SK-N-SH (cell line): Measurements from ENCODE around the gene USP32. TPM values are rescaled to one million over a fixed set of nuclear protein-coding genes. Genes with fewer than 3 reads are reported as not detected.

Source experiments
- CTCF ChIA-PET: fragments of 300-600, 350-600 bp; formaldehyde crosslinking; extraction: SDS; loops from one replicate; lab custom pipeline; 2021; lab: Yijun Ruan, JAX
- POLR2A ChIA-PET: fragments of 350-600 bp; sonication (Branson Sonifier 250); formaldehyde crosslinking; extraction: SDS; loops from one replicate; lab custom pipeline; 2020; ENCODE audit warnings: antibody characterized with exemption, inconsistent platforms; lab: Yijun Ruan, JAX
- DNase-seq: peaks from one replicate; pipeline ENCODE4 v3.0.0; 2012
- H2AFZ ChIP-seq: fragments of 200-600 bp; sonication (generic); 2 replicates; pipeline ENCODE4 v1.8.1; 2016; ENCODE audit warnings: antibody characterized with exemption, mild to moderate bottlenecking, low read depth
- H3F3A ChIP-seq: fragments of 200-600 bp; sonication (generic); replicated peaks from 2 replicates; pipeline ENCODE3; 2016; ENCODE audit warnings: antibody characterized with exemption, mild to moderate bottlenecking; ENCODE audit not compliant: insufficient read depth
- H3K27ac ChIP-seq, 2 experiments: fragments of 200-500 bp in 1 of 2; fragments of 200-600 bp in 1 of 2; sonication (Bioruptor generic) in 1 of 2; sonication (generic), shearing (Covaris generic) in 1 of 2; 2 replicates each; pipeline versions ENCODE4 v1.5.1 to v1.6.1; 2014 to 2016; ENCODE audit warnings: low read depth in 2 of 2, inconsistent platforms in 1 of 2, low read length in 1 of 2, mild to moderate bottlenecking in 1 of 2, mixed read lengths in 1 of 2
- H3K27me3 ChIP-seq: fragments of 200-600 bp; sonication (generic), shearing (Covaris generic); 2 replicates; pipeline ENCODE4 v1.6.1; 2016; ENCODE audit warnings: mixed run types; ENCODE audit not compliant: insufficient read depth
- H3K36me3 ChIP-seq, 2 experiments: fragments of 200-500 bp in 1 of 2; fragments of 200-600 bp in 1 of 2; sonication (Bioruptor generic) in 1 of 2; sonication (generic) in 1 of 2; replicated peaks in 1 of 2; 2 replicates each; pipeline versions ENCODE3 to v1.5.1; 2014 to 2016; ENCODE audit warnings: low read length in 1 of 2, mild to moderate bottlenecking in 1 of 2; ENCODE audit not compliant: insufficient read depth in 2 of 2, control insufficient read depth in 1 of 2
- H3K4me1 ChIP-seq, 2 experiments: fragments of 200-500 bp in 1 of 2; fragments of 200-600 bp in 1 of 2; sonication (Bioruptor generic) in 1 of 2; sonication (generic), shearing (Covaris generic) in 1 of 2; 2 replicates each; pipeline versions ENCODE4 v1.5.1 to v1.6.1; 2014 to 2016; ENCODE audit warnings: low read depth in 1 of 2, low read length in 1 of 2, mixed run types in 1 of 2; ENCODE audit not compliant: insufficient read depth in 2 of 2, control insufficient read depth in 1 of 2
- H3K4me2 ChIP-seq: fragments of 200-600 bp; sonication (generic), shearing (Covaris generic); 2 replicates; pipeline ENCODE4 v1.6.1; 2017; ENCODE audit warnings: mixed run types
- H3K4me3 ChIP-seq, 2 experiments: fragments of 200-500 bp in 1 of 2; fragments of 200-600 bp in 1 of 2; sonication (Bioruptor generic) in 1 of 2; sonication (generic), shearing (Covaris generic) in 1 of 2; 2 replicates each; pipeline versions ENCODE4 v1.5.1 to v1.8.1; 2014 to 2016; ENCODE audit warnings: low read depth in 2 of 2, inconsistent platforms in 1 of 2, low read length in 1 of 2, mild to moderate bottlenecking in 1 of 2, mixed read lengths in 1 of 2, moderate library complexity in 1 of 2
- H3K79me2 ChIP-seq: fragments of 200-600 bp; sonication (generic); 2 replicates; pipeline ENCODE4 v1.8.1; 2017; ENCODE audit warnings: mild to moderate bottlenecking; ENCODE audit not compliant: insufficient read depth
- H3K9ac ChIP-seq: fragments of 200-600 bp; sonication (generic); 2 replicates; pipeline ENCODE4 v1.6.1; 2017; ENCODE audit warnings: mixed run types
- H3K9me2 ChIP-seq: fragments of 200-600 bp; sonication (generic); 2 replicates; pipeline ENCODE4 v1.6.1; 2017; ENCODE audit warnings: mixed run types
- H3K9me3 ChIP-seq: fragments of 200-600 bp; sonication (generic); 2 replicates; pipeline ENCODE4 v1.6.1; 2017; ENCODE audit warnings: mixed run types, mild to moderate bottlenecking, moderate library complexity
- H4K20me1 ChIP-seq: fragments of 200-600 bp; sonication (generic); 2 replicates; pipeline ENCODE4 v1.6.1; 2017; ENCODE audit warnings: mild to moderate bottlenecking, mixed run types; ENCODE audit not compliant: insufficient read depth
- ELF1 ChIP-seq: IDR thresholded peaks from 2 replicates; pipeline ENCODE4 v1.4.0; 2012
- EZH2phosphoT487 ChIP-seq: fragments of 200-600 bp; sonication (generic); IDR thresholded peaks from 2 replicates; pipeline ENCODE4 v1.6.1; 2017; ENCODE audit warnings: low read depth, mixed run types, mild to moderate bottlenecking, antibody characterized with exemption, moderate library complexity, borderline replicate concordance
- FOXJ3 ChIP-seq: sonication (generic); formaldehyde crosslinking; IDR thresholded peaks from 2 replicates; pipeline ENCODE4 v1.5.1; 2020; ENCODE audit warnings: mild to moderate bottlenecking, missing genetic modification reagents
- MEF2A ChIP-seq: IDR thresholded peaks from 2 replicates; pipeline ENCODE4 v1.4.0; 2012; ENCODE audit warnings: low read depth, borderline replicate concordance
- NFIC ChIP-seq: IDR thresholded peaks from 2 replicates; pipeline ENCODE4 v1.4.0; 2012; ENCODE audit warnings: borderline replicate concordance
- NRF1 ChIP-seq: IDR thresholded peaks from 2 replicates; pipeline ENCODE4 v1.6.1; 2012; ENCODE audit warnings: low read depth, mild to moderate bottlenecking, low read length
- RAD21 ChIP-seq: IDR thresholded peaks from 2 replicates; pipeline ENCODE4 v1.6.1; 2012; ENCODE audit warnings: mild to moderate bottlenecking, low read length
- RCOR1 ChIP-seq: fragments of 150-350 bp; IDR thresholded peaks from 2 replicates; pipeline ENCODE4 v1.6.1; 2017; ENCODE audit warnings: antibody characterized with exemption, low read length
- SMC3 ChIP-seq: IDR thresholded peaks from 2 replicates; pipeline ENCODE4 v1.6.1; 2012; ENCODE audit warnings: low read depth, low read length, improper control_type of control experiment
- TEAD4 ChIP-seq: IDR thresholded peaks from 2 replicates; pipeline ENCODE4 v1.4.0; 2012; ENCODE audit warnings: mild to moderate bottlenecking, borderline replicate concordance; ENCODE audit not compliant: insufficient read depth
- WGBS: methylation state at CpG from one replicate; pipeline ENCODE4 v1.1.6; 2017; ENCODE audit warnings: low lambda C conversion rate; 5-methylcytosine and 5-hydroxymethylcytosine counted together
- polyA plus RNA-seq, 3 experiments: library from polyadenylated mRNA; depleted of rRNA; stranded (reverse); fragments of >200 nt; gene quantifications; 2 replicates each; pipeline ENCODE4 v1.2.3, GENCODE V29; 2012
- TF ChIP-seq, protein P1 (sequence below): fragments of 200-600 bp; sonication (generic); IDR thresholded peaks from 2 replicates; pipeline ENCODE4 v1.6.1; 2017; ENCODE audit warnings: antibody characterized with exemption, mild to moderate bottlenecking, moderate library complexity
- TF ChIP-seq, protein P2 (sequence below): IDR thresholded peaks from 2 replicates; pipeline ENCODE4 v1.4.0; 2012; ENCODE audit warnings: low read depth, borderline replicate concordance
- TF ChIP-seq, protein P3 (sequence below): fragments of 150-350 bp; IDR thresholded peaks from 2 replicates; pipeline ENCODE4 v1.6.1; 2017; ENCODE audit warnings: antibody characterized with exemption, low read length, low read depth, borderline replicate concordance

The USP32 gene
- polyA plus RNA-seq, 1 of the 3 experiments (the other 2 are of a cell fraction) = 25.6 TPM

DNA sequence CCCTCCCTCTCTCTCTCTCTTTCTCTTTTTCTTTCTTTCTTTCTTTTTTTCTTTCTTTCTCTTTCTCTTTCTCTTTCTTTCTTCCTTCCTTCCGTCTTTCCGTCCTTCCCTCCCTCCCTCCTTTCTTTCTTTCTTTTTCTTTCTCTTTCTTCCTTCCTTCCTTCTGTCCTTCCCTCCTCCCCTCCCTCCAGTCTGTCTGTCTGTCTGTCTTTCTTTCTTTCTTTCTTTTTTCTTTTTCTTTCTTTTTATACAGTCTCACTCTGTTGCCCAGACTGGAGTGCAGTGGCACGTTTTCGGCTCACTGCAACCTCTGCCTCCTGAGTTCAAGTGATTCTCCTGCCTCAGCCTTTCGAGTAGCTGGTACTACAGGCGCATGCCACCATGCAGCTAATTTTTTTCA is 227.8 kb downstream of the USP32 start:
- Histone ChIP-seq H4K20me1 (no peaks in the 10 kb centered on the region), H3K4me2 (no peak overlapping the region), H3K36me3 (no peaks in the 10 kb centered on the region), H3K27ac (no peak overlapping the region), H3K4me1 (peaks cover 0 to 6% of the 10 kb centered on the region in 2 experiments; a peak in 1 of 4 replicates), H3K79me2 (no peaks in the 10 kb centered on the region), H2AFZ (no peak overlapping the region), H3K4me3 (no peak overlapping the region), H3K9me3 (no peaks in the 10 kb centered on the region), H3K9me2 (no peaks in the 10 kb centered on the region), H3F3A (no peaks in the 10 kb centered on the region), H3K27me3 (no peaks in the 10 kb centered on the region), H3K9ac (no peak overlapping the region)
- ChIA-PET CTCF (no interaction called here), POLR2A (no interaction called here)
- WGBS = 92% methylated on average over 6 of the region's 6 CpGs
- no peak for DNase-seq
- no peak for TF ChIP-seq ELF1

DNA sequence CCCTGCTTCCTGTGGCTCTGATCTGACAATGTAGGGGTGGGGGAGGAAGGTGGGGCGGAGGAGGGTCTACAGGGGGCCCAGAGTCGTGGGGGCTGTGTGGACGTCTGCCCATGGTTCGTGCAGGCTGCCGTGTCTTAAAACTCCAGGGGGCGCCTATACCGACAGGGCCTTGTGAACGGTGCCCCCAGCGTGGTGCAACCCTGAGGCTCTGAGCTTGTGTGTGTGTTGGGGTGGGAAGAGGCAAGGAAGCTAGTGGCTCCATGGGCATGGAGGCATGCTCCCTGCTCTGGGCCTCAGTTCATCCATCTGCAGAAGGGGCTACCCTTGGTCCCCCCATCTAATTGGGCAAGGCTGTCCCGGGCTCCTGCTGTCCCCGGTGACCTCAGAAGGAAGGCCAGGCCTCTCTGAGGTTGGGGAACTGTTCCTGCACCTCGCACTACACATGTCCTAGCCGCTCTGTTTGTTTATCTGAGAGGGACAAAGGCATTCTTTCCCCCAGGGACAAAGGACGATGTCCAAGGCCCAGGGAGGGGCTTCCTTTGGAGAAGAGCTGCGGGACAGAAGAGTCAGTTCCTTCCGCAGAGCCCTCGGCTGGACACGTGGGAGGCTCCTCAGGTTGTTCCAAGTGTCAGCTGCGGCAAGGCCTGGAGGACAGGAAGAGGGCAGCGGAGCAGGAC is 228.7 kb downstream of the USP32 start:
- H3K4me1 ChIP-seq = peaks cover 0 to 6% of the 10 kb centered on the region in 2 experiments; a peak in 1 of 4 replicates
- no peaks in the 10 kb centered on the region for H3F3A ChIP-seq
- no peaks in the 10 kb centered on the region for H3K27me3 ChIP-seq
- H3K4me3 ChIP-seq = no peak overlapping the region
- POLR2A ChIA-PET = no interaction called here
- TF ChIP-seq, protein P1, sequence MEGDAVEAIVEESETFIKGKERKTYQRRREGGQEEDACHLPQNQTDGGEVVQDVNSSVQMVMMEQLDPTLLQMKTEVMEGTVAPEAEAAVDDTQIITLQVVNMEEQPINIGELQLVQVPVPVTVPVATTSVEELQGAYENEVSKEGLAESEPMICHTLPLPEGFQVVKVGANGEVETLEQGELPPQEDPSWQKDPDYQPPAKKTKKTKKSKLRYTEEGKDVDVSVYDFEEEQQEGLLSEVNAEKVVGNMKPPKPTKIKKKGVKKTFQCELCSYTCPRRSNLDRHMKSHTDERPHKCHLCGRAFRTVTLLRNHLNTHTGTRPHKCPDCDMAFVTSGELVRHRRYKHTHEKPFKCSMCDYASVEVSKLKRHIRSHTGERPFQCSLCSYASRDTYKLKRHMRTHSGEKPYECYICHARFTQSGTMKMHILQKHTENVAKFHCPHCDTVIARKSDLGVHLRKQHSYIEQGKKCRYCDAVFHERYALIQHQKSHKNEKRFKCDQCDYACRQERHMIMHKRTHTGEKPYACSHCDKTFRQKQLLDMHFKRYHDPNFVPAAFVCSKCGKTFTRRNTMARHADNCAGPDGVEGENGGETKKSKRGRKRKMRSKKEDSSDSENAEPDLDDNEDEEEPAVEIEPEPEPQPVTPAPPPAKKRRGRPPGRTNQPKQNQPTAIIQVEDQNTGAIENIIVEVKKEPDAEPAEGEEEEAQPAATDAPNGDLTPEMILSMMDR = 0 out of 2 replicates have a peak, but pooled peaks have one; percentile 15
- TF ChIP-seq NFIC (no peak), SMC3 (no peak)
- H3K79me2 ChIP-seq = no peaks in the 10 kb centered on the region
- H3K4me2 ChIP-seq = no peak overlapping the region
- H3K9me3 ChIP-seq = no peaks in the 10 kb centered on the region
- WGBS = 87% methylated on average over 20 of the region's 20 CpGs
- H3K9me2 ChIP-seq = no peaks in the 10 kb centered on the region
- no peak overlapping the region for H3K27ac ChIP-seq
- no peaks in the 10 kb centered on the region for H3K36me3 ChIP-seq
- H2AFZ ChIP-seq = no peak overlapping the region
- CTCF ChIA-PET = interaction anchor here (1.0 kb wide), 1 partner anchor 22 kb away, joined by 3 read pairs; no protein-coding TSS in a partner anchor
- no peaks in the 10 kb centered on the region for H4K20me1 ChIP-seq
- no peak overlapping the region for H3K9ac ChIP-seq
- peak; percentile 43 for DNase-seq

DNA sequence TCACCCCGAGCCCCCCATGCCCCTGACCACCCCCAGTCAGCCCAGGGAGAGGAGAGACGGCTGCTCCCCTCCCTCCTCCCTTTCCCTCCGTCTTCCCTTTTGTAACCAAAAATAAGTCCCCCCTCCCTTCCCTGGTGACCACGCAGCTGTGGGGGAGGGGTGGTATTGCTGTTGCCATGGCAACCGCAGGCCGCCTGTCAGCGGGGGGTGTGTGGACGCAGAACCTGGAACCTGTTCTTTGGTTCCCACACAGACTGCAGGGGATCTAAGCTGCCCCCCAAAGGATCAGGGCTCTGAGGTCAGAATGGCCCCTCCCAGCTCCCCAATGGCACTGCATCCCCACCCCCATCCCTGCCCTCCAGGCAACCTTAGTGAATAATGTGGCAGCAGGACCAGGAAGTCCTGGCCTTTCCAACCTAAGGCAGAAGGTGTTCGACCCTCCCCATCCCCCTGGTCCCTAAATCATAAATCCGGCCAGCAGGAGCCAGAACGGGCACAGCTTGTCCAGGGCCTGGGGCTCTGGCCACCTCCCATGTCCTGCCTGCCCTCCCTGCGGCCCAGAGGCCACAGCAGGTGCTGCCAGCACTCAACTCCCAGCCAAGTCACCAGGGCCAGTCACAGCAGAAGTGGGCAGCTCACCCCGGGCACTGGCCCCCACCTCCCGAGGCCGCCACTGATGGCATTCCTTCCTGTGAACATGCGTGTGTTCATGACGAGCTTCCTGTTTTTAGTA is 230.2 kb downstream of the USP32 start:
- 64% methylated on average over 17 of the region's 17 CpGs for WGBS
- H3K9ac ChIP-seq = no peak overlapping the region
- no peak overlapping the region for H3K4me3 ChIP-seq
- no peaks in the 10 kb centered on the region for H3K9me3 ChIP-seq
- H3K4me2 ChIP-seq = no peak overlapping the region
- no peaks in the 10 kb centered on the region for H3K79me2 ChIP-seq
- no peaks in the 10 kb centered on the region for H3K36me3 ChIP-seq
- POLR2A ChIA-PET = no interaction called here
- no peaks in the 10 kb centered on the region for H3K27me3 ChIP-seq
- H4K20me1 ChIP-seq = no peaks in the 10 kb centered on the region
- no peak overlapping the region for H3K27ac ChIP-seq
- CTCF ChIA-PET = interaction anchor here (0.6 to 2.3 kb wide), 9 partner anchors 9 to 277 kb away, joined by 3 to 10 read pairs (median 3); no protein-coding TSS in a partner anchor
- peaks cover 0 to 6% of the 10 kb centered on the region in 2 experiments; a peak in 1 of 4 replicates for H3K4me1 ChIP-seq
- H3K9me2 ChIP-seq = no peaks in the 10 kb centered on the region
- H3F3A ChIP-seq = no peaks in the 10 kb centered on the region
- DNase-seq = peak; percentile 73
- H2AFZ ChIP-seq = no peak overlapping the region
- TF ChIP-seq, protein P2, sequence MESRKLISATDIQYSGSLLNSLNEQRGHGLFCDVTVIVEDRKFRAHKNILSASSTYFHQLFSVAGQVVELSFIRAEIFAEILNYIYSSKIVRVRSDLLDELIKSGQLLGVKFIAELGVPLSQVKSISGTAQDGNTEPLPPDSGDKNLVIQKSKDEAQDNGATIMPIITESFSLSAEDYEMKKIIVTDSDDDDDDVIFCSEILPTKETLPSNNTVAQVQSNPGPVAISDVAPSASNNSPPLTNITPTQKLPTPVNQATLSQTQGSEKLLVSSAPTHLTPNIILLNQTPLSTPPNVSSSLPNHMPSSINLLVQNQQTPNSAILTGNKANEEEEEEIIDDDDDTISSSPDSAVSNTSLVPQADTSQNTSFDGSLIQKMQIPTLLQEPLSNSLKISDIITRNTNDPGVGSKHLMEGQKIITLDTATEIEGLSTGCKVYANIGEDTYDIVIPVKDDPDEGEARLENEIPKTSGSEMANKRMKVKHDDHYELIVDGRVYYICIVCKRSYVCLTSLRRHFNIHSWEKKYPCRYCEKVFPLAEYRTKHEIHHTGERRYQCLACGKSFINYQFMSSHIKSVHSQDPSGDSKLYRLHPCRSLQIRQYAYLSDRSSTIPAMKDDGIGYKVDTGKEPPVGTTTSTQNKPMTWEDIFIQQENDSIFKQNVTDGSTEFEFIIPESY = no peak
- TF ChIP-seq RCOR1 = no peak
- no peak for TF ChIP-seq NRF1
- no peak for TF ChIP-seq EZH2phosphoT487
- TF ChIP-seq MEF2A = no peak
- TF ChIP-seq, protein P3, sequence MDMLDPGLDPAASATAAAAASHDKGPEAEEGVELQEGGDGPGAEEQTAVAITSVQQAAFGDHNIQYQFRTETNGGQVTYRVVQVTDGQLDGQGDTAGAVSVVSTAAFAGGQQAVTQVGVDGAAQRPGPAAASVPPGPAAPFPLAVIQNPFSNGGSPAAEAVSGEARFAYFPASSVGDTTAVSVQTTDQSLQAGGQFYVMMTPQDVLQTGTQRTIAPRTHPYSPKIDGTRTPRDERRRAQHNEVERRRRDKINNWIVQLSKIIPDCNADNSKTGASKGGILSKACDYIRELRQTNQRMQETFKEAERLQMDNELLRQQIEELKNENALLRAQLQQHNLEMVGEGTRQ = no peak
- TF ChIP-seq TEAD4 = no peak
- no peak for TF ChIP-seq RAD21
- TF ChIP-seq FOXJ3 = no peak
